ENCODE measurements around the gene DYSF. TPM values are rescaled to one million over a fixed set of nuclear protein-coding genes. Genes with fewer than 3 reads are reported as not detected.

DYSF gene
- total RNA-seq, 1 donor: 3.5 TPM

DNA sequence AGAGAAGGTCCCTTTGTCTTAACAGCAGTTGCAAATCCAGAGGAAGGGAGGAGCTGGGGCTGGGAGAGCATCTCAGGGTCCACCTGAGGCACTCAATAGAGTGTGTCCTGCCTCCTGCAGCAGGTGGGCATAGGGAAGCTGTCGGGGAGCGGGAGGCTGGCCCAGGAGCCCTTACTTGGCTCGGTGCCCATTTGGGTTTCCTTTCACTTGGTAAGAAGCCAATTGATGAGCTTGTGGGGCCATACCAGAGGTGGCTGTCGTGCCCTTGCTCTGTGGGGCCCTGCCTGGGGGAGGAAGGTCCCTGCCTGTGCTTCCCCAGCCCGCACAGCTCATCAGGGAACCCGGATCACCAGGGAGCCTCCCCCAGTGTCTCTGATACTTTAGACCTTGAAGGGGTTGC, 229.7 kb downstream of the DYSF start:
- no peak overlapping the region for H3K4me3 ChIP-seq (ENCODE audit: low read depth, low read length)
- TF ChIP-seq, protein P1, sequence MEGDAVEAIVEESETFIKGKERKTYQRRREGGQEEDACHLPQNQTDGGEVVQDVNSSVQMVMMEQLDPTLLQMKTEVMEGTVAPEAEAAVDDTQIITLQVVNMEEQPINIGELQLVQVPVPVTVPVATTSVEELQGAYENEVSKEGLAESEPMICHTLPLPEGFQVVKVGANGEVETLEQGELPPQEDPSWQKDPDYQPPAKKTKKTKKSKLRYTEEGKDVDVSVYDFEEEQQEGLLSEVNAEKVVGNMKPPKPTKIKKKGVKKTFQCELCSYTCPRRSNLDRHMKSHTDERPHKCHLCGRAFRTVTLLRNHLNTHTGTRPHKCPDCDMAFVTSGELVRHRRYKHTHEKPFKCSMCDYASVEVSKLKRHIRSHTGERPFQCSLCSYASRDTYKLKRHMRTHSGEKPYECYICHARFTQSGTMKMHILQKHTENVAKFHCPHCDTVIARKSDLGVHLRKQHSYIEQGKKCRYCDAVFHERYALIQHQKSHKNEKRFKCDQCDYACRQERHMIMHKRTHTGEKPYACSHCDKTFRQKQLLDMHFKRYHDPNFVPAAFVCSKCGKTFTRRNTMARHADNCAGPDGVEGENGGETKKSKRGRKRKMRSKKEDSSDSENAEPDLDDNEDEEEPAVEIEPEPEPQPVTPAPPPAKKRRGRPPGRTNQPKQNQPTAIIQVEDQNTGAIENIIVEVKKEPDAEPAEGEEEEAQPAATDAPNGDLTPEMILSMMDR (IDR thresholded peaks at IDR 0.05; ENCODE audit: insufficient read depth, low read depth, low read length): no peak
- no peak for DNase-seq (ENCODE audit: low read depth)

DNA sequence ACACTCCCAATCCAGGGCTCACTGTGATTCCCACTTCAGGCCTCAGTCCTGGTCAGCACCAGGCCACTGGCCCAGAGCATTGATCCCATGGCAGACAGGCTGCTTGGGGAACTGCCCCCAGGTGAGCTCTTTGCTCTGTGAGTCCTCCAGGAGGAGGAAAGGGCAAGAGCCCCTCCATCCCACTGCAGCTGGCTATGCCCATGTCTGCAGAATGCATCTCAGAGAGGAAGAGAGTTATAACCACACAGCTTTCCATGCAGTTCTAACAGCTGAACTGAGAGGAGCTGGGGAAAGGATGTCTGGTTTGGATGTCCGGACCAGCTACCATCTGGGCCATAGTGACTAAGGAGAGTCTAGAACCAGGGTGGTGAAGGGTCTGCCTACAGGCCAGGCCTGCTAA, 230.3 kb downstream of the DYSF start:
- TF ChIP-seq, protein P1 (IDR thresholded peaks at IDR 0.05; ENCODE audit: insufficient read depth, low read depth, low read length): no peak
- no peak overlapping the region for H3K4me3 ChIP-seq (ENCODE audit: low read depth, low read length)
- DNase-seq (ENCODE audit: low read depth): no peak

DNA sequence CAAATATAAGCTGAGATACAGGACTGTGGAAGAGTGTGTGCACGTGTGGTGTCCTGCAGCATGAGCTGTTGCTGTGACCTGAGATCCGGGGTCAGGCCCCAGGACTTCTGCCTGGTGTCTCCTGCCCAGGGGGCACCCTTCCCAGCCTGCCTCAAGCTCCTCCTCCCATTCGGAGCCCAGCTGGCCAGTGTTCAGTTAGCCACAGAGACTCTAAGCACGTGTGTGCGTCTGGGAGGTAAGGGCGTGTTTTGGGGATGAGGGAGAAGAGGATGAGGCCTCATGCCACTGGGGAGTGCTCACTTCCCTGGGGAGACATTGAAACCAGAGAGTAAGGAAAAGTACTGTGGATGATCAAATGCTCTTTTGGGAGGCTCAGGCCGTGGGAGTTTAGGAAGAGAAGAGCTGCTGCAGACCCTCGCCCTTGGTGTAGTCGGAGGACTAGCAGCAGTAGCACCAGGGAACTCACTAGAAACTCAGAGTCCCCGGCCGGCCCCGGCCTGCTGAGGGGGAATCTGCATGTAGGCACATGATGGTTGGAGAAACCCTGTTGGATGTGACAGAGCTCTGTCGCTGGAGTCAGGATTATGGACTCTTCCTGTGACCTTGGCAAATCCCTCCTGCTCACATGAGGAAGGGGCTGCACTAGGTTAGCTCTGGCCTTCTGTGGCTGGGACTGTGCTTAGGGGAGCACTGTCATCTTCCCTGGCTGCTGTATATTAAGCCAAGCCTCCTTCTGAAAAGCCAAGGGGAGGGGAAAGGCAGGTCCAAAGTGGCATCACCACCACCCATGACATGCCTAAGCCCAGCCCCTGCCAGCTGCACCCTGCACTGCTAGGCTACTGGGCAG, 231.1 kb downstream of the DYSF start:
- TF ChIP-seq, protein P1 (IDR thresholded peaks at IDR 0.05; ENCODE audit: insufficient read depth, low read depth, low read length): no peak
- DNase-seq (ENCODE audit: low read depth): no peak
- no peak overlapping the region for H3K4me3 ChIP-seq (ENCODE audit: low read depth, low read length)

DNA sequence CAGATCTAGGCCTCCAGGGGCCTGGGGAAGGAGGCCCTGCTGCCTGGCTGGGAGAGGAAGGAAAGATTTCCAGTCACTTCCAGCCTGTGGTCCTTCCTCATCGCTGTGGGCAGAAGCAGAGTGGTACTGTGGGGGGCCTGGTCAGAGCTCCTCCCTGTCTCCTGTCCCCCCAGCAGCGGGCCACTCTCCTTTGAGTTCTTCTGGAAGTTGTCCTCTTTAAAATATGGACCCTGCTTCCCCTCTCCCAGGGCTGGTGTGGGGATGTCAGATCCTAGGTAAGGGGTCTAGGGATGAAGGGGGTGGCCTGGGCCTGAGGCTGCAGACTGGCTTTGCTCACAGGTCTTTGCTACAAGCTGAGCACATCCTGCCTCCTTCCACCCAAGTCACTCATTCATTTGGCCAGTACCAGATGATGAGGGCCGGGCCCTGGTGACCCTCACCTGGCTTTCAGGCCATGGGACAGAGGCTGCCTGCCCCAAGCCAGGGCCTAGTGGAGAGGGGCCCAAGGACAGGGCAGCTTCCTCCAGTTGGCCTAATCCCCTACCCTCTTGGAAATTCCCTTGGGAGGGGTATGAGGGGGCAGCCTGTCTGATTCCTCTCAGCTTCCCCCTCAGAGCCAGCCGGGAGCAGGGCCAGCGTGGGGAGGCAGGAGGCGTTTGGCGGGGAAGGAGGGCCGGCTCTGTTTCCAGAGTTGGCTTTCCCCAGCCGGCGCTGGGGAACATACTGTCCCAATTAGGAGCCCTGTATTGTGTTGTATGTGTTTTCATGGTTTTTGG, 231.9 kb downstream of the DYSF start:
- no peak overlapping the region for H3K4me3 ChIP-seq (ENCODE audit: low read depth, low read length)
- DNase-seq (ENCODE audit: low read depth): no peak
- TF ChIP-seq, protein P1 (IDR thresholded peaks at IDR 0.05; ENCODE audit: insufficient read depth, low read depth, low read length): no peak

DNA sequence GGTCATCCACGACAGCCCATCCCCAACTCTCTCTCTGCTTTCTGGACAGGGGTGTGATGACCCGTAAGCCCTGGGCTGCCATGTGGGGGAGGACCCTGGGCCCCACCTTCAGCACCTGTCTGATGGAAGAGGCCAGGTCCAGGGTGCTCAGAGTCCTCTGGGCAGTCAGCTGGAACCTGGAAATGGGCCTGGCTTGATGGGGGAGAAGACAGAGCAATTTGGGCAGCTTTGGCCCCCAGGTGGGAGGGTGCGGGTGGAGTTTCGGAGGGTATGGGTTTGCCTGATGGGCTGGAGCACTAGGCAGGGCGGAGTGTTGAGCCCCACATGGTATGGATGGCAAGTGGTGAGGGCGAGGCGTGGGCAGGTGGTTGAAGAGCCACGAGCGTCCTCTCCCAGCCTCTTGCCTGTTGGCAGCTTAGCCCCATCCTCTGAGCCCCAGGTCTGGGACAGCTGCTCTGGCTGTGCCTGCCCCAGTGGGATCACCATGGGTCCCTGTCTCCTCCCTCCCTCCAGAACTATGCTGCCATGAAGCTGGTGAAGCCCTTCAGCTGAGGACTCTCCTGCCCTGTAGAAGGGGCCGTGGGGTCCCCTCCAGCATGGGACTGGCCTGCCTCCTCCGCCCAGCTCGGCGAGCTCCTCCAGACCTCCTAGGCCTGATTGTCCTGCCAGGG, 232.7 kb downstream of the DYSF start:
- no peak for DNase-seq (ENCODE audit: low read depth)
- no peak overlapping the region for H3K4me3 ChIP-seq (ENCODE audit: low read depth, low read length)
- TF ChIP-seq, protein P1 (IDR thresholded peaks at IDR 0.05; ENCODE audit: insufficient read depth, low read depth, low read length): no peak

DNA sequence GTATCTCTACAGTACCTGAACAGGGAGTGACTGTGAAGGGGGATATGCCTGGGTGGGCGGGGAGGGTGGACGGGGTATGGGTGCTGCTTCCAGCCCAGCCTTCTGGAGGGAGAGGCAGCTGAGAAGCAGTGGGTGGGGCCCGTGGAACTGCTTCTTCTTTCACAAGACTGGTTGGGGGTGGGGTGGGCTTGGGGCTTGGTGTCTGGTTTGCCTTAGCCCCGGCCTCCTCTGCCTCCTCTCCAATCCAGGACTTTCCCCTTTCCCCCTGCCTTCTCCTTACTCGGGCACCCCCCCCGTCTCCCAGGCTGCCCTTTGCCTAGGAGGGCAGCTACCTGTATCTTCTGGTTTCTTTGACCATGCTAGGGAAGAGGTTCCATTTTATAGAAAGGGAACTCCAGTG, 233.4 kb downstream of the DYSF start:
- no peak for DNase-seq (ENCODE audit: low read depth)
- TF ChIP-seq, protein P1 (IDR thresholded peaks at IDR 0.05; ENCODE audit: insufficient read depth, low read depth, low read length): no peak
- no peak overlapping the region for H3K4me3 ChIP-seq (ENCODE audit: low read depth, low read length)
